HG03432 (cell line): ENCODE data around the gene SEPTIN8.
A peak's percentile ranks its signal among the peaks of the same experiment; 100 is the strongest.

Experiments
- ATAC-seq: cut with Tn5 transposase; IDR thresholded peaks from one replicate; pipeline ENCODE4 v1.9.1; 2021; ENCODE audit warnings: mild to moderate bottlenecking, moderate library complexity; ENCODE audit not compliant: unreplicated experiment

The SEPTIN8 gene

GRCh38 chr5:132777209-132778069, at the start of gene SEPTIN8:
Gene SEPTIN8 (minus strand): TSS chr5:132777239. CDS start chr5:132777137, 102 bp downstream.
- ATAC-seq, result peak; percentile 74

GRCh38 chr5:132826424-132827082, 49.5 kb upstream of the SEPTIN8 start:
- ATAC-seq, result no peak

GRCh38 chr5:132825834-132826391, 48.9 kb upstream of the SEPTIN8 start:
- ATAC-seq, result no peak

- ATAC-seq, result no peak
These were observed 48.2 kb upstream of the SEPTIN8 start for GRCh38 chr5:132825033-132825833.

- no peak for ATAC-seq
These were observed 47.4 kb upstream of the SEPTIN8 start for GRCh38 chr5:132824426-132824825.

GRCh38 chr5:132823481-132824050, 46.5 kb upstream of the SEPTIN8 start:
- ATAC-seq, result no peak

- ATAC-seq, result no peak
These were observed 45.8 kb upstream of the SEPTIN8 start for GRCh38 chr5:132822650-132823480.

GRCh38 chr5:132821791-132822190, 44.8 kb upstream of the SEPTIN8 start:
- no peak for ATAC-seq

- ATAC-seq, result no peak
These were observed 44.3 kb upstream of the SEPTIN8 start for GRCh38 chr5:132821350-132821749.

- ATAC-seq, result peak; percentile 72
These were observed 43.2 kb upstream of the SEPTIN8 start for GRCh38 chr5:132820162-132820754.

- ATAC-seq, result no peak
These were observed 42.4 kb upstream of the SEPTIN8 start for GRCh38 chr5:132819468-132819867.

GRCh38 chr5:132817011-132817410, 40.0 kb upstream of the SEPTIN8 start:
- no peak for ATAC-seq

GRCh38 chr5:132816554-132816953, 39.5 kb upstream of the SEPTIN8 start:
- ATAC-seq, result no peak

- ATAC-seq, result no peak
These were observed 39.0 kb upstream of the SEPTIN8 start for GRCh38 chr5:132816083-132816482.

- ATAC-seq, result no peak
These were observed 38.4 kb upstream of the SEPTIN8 start for GRCh38 chr5:132815454-132815853.

GRCh38 chr5:132814503-132815294, 37.7 kb upstream of the SEPTIN8 start:
- ATAC-seq, result no peak

GRCh38 chr5:132813599-132814502, 36.8 kb upstream of the SEPTIN8 start:
- peak; percentile 49 for ATAC-seq
